Measurements from ENCODE around the gene HCFC1.

DNA sequence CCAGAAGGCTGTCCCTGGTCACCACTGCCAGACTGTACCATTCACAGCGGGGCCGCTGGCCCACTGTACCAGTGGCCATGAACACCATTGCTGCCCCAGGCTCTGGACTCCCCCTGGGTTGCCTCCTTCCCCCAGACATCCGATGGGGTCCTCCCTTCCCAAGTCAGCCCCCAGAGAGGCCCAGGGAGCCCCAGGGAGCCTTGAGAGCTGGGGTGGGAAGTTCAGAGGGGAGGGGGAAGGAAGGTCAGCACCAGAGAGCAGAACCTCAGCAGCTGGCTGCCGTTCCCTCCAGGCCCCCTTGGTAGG lies 45.1 kb downstream of the HCFC1 start:
- no peak for TF ChIP-seq CTCF (IDR thresholded peaks at IDR 0.05)
- no peak for TF ChIP-seq POLR2A (IDR thresholded peaks at IDR 0.05)
